HG03378 (cell line): ENCODE results near the gene PDE4D.

Experiments used
- ATAC-seq: cut with Tn5 transposase; IDR thresholded peaks from one replicate; pipeline ENCODE4 v1.9.1; 2021; ENCODE audit warnings: mild to moderate bottlenecking, moderate library complexity; ENCODE audit not compliant: unreplicated experiment

PDE4D gene

DNA sequence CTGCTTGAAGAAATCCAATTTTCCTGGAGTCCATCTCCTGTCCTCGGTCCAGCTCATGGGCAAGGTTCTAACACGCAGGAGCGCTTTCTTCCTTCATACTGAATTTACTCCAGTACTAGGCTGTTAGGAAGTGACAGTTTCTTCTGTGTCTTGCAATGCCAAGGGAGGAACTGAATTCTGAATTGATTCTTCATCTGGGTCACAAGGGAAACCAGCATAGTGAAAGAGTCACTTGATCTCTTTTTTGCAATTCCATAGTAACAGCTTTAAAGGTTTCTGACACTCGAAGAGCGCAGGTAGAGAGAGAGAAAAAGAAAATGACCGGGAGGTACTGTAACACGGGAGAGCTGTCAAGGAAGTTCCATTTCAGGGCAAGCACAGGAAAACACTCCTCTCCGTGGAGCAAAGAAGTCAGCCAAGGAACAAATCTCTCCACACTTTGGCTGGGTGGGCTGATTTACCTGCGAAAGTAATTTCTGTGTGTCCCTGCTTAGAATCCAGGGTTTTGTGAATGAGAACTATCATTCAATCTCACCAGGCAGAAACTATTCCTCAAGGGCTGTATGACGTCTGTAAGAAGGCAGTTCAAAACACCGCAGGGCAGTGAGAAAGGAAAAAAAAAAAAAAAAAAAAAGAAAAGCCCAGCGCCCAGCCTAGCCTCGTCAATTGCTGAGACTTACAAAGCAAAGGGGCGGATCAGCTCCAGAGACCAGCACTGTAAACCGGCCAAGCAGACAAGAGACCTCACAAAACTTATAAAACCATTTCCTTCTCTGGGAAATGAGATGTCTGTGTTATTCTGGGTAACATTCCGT, 617.8 kb downstream of the PDE4D start:
- no peak for ATAC-seq

DNA sequence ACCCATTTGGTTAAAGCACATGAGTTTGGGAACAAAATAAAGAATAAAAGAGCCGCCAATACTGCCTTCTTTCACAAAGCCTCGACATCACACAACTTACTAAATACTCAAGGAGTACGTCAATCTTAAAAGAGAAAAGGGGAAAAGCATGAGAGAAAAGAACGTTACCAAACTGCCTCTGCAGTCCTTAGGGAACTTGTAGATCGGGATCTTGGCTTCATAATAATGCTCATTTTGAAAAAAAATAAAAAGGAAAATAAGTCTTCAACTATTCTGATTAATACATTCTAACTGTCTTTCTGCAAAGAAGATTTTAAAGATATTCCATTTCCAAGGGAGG, 618.4 kb downstream of the PDE4D start:
- ATAC-seq: no peak

- no peak for ATAC-seq
These were observed 619.4 kb downstream of the PDE4D start for GRCh38 chr5:59274106-59274636.

DNA sequence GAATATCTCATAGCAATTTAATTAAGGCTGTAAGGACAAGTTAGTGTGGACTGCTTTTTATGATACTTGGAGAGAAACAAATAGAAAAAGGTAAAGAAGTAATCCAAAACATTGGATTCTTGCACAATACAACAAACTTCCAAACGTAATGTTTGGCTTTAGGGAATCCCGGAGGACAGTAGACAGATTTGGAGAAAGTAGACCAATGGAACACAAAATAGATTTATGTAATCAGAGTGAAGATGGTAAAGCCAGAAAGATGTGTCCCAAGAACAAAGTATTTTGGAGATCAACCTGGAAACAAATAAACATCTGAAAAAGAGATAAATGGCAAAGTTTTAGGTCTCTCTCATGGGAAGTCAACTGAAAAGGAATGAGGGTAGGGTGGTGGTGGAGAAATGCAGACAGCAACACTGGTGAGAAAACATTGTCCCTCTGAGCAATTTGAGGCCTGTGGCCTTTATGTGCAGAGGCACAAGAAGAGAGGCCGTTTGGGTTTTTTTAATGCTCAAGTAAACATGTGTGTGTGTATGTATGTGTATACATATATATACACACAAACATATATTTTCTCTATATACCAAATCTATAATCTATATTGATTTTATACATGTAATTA, 620.6 kb downstream of the PDE4D start:
- ATAC-seq: no peak

DNA sequence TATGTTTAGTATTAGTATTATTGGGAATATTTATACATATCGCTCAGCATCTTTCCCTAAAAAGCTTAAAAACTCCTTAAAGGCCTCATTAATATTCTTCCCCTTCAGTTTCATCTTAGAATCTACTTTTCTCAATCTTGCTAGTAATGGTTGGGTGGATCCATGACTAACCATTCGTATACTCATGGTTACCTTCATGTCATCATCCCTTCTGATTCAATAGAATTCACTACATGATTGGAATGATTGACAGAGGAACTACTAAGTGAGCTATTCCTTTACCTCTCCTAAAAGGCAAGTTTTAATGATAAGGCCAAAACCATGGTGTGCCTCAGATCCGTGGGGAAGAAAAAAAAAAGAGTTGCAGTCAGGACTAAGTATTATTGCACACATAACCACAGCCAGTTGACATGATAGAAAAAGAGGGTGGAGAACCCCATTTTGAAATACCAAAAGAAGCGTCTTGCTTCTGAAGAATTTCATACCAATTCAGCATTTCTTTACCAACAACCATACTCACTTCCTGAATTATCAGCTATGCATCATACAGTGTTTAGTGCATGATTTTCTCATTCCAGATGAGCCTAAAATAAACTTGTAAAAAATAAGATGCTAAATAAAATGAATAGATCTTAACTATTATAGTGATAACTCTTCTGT, 624.6 kb downstream of the PDE4D start:
- ATAC-seq: no peak

- no peak for ATAC-seq
These were observed 626.5 kb downstream of the PDE4D start for GRCh38 chr5:59267033-59267432.

- ATAC-seq: no peak
These were observed 627.1 kb downstream of the PDE4D start for GRCh38 chr5:59266410-59266809.

- ATAC-seq: no peak
These were observed 628.8 kb downstream of the PDE4D start for GRCh38 chr5:59264639-59265245.

DNA sequence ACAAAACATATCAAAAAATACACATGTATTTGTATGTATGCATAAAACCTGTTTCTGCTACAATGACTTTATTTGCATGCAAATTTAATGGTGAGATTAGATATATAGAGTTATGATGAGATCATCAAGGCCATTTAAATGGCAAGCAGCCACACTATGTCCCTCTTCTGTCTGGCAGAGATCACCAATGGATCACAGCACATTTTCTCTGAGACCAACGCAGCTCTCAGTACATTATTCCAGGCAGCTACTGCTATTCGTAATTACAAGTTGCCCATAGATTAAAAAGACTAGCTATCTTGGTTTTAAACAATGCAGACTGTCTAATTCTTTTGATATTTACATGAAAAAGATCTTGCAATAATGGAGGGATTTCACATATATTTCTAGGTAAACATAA, 629.5 kb downstream of the PDE4D start:
- ATAC-seq: no peak

DNA sequence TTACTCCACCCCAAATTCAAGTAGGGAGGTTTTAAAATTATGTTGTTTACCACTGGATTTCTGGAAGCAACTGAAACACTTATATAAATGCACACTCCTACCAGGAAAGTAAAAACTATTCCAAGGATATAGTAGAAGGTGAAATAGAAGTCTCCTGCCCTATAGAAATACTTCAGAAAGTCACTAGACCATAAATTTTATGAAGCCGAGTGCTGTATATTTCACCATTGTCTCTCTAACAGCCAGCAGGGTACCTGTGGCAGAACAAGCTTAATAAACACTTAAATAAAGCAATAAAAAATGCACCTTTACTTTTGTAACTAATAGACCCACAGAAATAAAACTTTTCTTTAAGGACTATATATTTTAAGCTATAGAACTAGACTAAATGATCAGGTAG, 631.6 kb downstream of the PDE4D start:
- ATAC-seq: no peak

DNA sequence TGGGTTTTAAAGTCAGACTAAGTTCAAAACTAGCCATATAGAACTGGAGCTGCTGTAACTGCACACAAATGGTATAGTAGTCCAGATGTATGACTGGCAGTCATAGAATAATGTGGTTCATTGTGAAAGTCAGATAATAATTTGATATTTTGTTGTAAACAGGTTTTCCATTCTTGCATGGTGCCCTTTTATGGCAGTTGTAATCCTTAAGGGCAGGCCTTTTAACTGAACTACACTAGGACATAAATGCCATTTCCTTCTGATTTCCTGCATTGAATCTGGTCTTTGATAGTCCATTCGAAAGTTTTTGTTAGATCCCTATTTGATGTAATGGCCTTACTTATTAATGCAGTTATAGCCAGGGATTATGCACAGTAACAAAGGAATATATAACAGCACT, 632.6 kb downstream of the PDE4D start:
- no peak for ATAC-seq

- no peak for ATAC-seq
These were observed 633.3 kb downstream of the PDE4D start for GRCh38 chr5:59260200-59260599.

- no peak for ATAC-seq
These were observed 634.3 kb downstream of the PDE4D start for GRCh38 chr5:59259237-59259636.

DNA sequence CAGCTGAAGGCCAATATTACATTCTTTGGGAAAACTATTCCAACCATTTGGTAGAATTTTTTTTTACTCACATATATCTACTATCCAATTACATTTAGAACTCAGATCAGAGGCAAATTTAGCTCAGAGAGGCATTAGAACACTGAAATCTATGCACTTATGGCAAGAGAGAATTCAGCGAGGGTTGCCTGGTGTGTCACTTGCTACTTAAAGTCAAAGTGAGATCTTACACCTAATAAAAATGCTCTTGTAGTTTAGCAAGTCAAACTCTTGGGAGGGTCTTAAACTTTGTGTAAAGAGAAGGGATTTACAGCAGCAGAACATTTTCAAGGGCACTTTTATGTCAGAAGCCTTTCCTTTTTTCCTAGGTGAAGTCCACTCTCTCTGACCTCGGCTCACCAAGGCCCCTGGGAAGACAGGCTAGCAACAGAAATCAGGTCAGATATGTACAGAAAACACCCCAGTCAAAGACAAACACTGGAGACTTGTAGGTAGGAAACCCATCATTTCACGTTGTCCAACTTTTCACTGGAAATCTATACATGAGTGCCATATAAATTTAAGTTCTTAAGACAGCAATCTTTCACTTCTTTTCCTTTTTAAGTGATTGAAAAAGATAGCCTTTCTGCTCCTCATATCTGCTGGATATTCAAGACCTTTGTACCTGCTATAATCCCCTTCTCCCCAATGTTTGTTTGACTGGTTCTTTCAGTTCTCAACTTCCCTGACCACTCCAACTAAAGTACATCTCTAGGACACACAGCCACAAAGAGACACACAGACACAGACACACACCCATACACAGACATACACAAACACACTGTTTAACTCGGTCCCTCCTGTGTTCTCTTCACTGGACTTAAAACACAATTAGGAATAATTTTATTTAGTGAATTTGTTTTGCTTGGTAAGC, 635.8 kb downstream of the PDE4D start:
- ATAC-seq: no peak

GRCh38 chr5:59256331-59256730, 637.2 kb downstream of the PDE4D start:
- no peak for ATAC-seq

DNA sequence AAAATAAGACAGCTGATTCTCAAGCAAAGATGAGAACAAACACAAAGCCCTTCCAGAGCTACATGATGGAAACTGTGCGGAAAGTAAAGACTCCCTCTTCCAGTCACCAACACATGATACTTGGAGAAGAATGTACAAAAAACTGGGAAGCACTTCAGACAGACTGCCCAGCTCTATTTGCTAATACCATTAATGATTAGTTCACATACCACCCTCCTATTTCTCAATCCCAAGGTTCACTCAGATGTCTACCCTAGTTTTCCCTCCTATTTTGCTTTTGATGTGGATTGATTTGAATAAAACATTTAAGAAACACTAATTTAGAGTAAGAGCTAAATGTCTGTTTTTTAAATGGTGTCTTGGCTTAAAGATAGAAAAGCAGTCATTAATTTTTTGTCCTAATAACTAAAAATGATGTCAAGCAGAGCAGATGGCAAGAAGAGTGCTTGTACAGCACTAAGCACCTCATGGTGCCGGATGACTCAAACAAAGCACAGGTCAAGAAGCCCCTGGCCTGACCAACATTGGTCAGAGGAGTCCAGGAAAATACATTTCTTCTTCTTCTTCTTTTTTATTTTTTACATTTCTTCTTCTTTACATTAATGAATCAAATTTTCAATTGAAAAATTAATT, 639.4 kb downstream of the PDE4D start:
- ATAC-seq: no peak

- ATAC-seq: no peak
These were observed 639.9 kb downstream of the PDE4D start for GRCh38 chr5:59253625-59254024.

- no peak for ATAC-seq
These were observed 641.9 kb downstream of the PDE4D start for GRCh38 chr5:59251627-59252026.

- ATAC-seq: no peak
These were observed 643.8 kb downstream of the PDE4D start for GRCh38 chr5:59249726-59250125.

GRCh38 chr5:59249160-59249559, 644.4 kb downstream of the PDE4D start:
- ATAC-seq: no peak
